Measurements from ENCODE around the gene HHIPL2.
"Not testable (repeated sequence)": the region's sequence is repeated elsewhere in the genome, so short reads cannot be mapped to it uniquely, and the experiment has no call there.

Gene HHIPL2

GRCh38 chr1:222539951-222540597 lies 7.8 kb downstream of the HHIPL2 start:
- no peak for DNase-seq

GRCh38 chr1:222535455-222535854 lies 12.4 kb downstream of the HHIPL2 start:
- no peak for DNase-seq

GRCh38 chr1:222530852-222531251 lies 17.1 kb downstream of the HHIPL2 start:
- DNase-seq, result no peak

GRCh38 chr1:222529916-222530315 lies 18.0 kb downstream of the HHIPL2 start:
- no peak for DNase-seq

GRCh38 chr1:222529181-222529580 lies 18.7 kb downstream of the HHIPL2 start:
- DNase-seq, result no peak

GRCh38 chr1:222525951-222526350 lies 22.0 kb downstream of the HHIPL2 start:
- no peak for DNase-seq

- no peak for DNase-seq
Observed at GRCh38 chr1:222523852-222524251, 24.1 kb downstream of the HHIPL2 start.

- DNase-seq, result no peak
Observed at GRCh38 chr1:222522105-222522915, 25.6 kb downstream of the HHIPL2 start.

GRCh38 chr1:222521299-222522104 lies 26.4 kb downstream of the HHIPL2 start:
- DNase-seq, result no peak

- DNase-seq, result not testable (repeated sequence)
Observed at GRCh38 chr1:222489496-222489895, 58.4 kb downstream of the HHIPL2 start.

- not testable (repeated sequence) for DNase-seq
Observed at GRCh38 chr1:222487774-222488173, 60.1 kb downstream of the HHIPL2 start.

- not testable (repeated sequence) for DNase-seq
Observed at GRCh38 chr1:222484005-222484404, 63.9 kb downstream of the HHIPL2 start.

- DNase-seq, result not testable (repeated sequence)
Observed at GRCh38 chr1:222479567-222479966, 68.3 kb downstream of the HHIPL2 start.

GRCh38 chr1:222476436-222476835 lies 71.5 kb downstream of the HHIPL2 start:
- not testable (repeated sequence) for DNase-seq

- not testable (repeated sequence) for DNase-seq
Observed at GRCh38 chr1:222473717-222474116, 74.2 kb downstream of the HHIPL2 start.

- not testable (repeated sequence) for DNase-seq
Observed at GRCh38 chr1:222472776-222473540, 74.9 kb downstream of the HHIPL2 start.

All from DMS79 treated with DMSO at 0.1 percent for 48 hours (cell line).